ENCODE data around the gene GALNTL6.

Gene GALNTL6

GRCh38 chr4:172938072-172938829 lies 1125.0 kb downstream of the GALNTL6 start:
- no peak for DNase-seq (ENCODE audit: low read depth)
- no peak for TF ChIP-seq CTCF (conservative IDR thresholded peaks at IDR 0.05; ENCODE audit: low read depth, low read length)
- H3K4me3 ChIP-seq (ENCODE audit: low read length), result no peak overlapping the region

- H3K4me3 ChIP-seq (ENCODE audit: low read length), result no peak overlapping the region
- DNase-seq (ENCODE audit: low read depth), result no peak
- TF ChIP-seq CTCF (conservative IDR thresholded peaks at IDR 0.05; ENCODE audit: low read depth, low read length), result no peak
Measured at GRCh38 chr4:172938870-172939269, 1125.7 kb downstream of the GALNTL6 start.

DNA sequence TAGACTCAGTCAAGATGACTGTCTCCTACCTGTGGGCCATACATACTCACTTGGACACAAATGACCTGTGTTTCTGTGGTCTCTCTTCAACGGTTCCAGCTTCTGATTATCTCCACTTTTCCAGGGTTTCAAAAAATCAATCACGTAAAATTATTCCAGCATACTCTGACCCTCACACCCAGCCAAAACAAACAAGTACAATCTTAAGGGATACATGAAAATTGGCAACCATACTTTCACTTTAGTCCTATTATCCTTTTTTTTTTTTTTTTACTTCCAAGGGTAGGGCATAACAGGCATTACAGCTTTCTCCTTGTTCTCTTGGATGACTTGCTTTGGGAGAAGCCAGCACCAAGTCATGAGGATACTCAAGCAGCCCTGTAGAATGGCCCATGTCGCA lies 1129.6 kb downstream of the GALNTL6 start:
- DNase-seq (ENCODE audit: low read depth), result no peak
- TF ChIP-seq CTCF (conservative IDR thresholded peaks at IDR 0.05; ENCODE audit: low read depth, low read length), result no peak
- H3K4me3 ChIP-seq (ENCODE audit: low read length), result no peak overlapping the region

DNA sequence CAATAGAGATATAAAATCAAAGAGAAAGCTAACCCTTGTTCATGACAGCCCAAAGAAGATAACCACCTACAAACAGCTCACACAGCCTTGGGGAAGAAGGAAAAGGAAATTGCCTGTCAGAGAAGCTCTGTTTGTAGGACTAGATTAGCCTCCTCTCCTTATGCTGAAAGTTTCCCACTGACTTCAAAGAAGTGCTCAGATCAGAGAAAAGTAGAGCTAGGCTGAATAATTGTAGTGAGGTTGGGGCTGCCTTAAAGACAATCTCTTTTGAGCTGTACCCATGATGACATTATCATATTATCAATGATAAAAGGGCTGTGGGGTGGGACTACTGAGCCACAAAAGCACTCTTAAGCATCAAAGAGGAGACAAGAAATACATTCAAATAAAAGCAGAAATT lies 1132.4 kb downstream of the GALNTL6 start:
- DNase-seq (ENCODE audit: low read depth), result no peak
- no peak overlapping the region for H3K4me3 ChIP-seq (ENCODE audit: low read length)
- no peak for TF ChIP-seq CTCF (conservative IDR thresholded peaks at IDR 0.05; ENCODE audit: low read depth, low read length)

GRCh38 chr4:172946503-172946902 lies 1133.3 kb downstream of the GALNTL6 start:
- no peak for DNase-seq (ENCODE audit: low read depth)
- TF ChIP-seq CTCF (conservative IDR thresholded peaks at IDR 0.05; ENCODE audit: low read depth, low read length), result no peak
- no peak overlapping the region for H3K4me3 ChIP-seq (ENCODE audit: low read length)

DNA sequence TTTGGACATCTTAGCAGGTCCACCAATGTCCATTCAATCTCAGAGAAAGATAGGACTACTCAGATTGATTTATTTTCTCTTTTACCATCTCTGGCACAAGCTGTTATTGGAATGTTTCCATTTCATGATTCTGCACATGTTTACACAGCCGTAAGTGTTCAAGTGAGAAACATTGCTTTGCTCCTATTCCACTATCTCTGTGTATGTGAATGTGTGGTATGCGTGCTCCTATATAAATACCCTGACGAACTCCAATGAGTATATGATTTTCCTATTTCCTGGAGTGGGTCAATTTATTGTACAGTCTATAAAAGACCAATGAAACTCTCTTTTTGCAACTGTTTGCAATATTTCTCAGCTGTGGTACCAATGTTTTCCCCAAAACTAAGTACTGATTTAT lies 1134.4 kb downstream of the GALNTL6 start:
- TF ChIP-seq CTCF (conservative IDR thresholded peaks at IDR 0.05; ENCODE audit: low read depth, low read length), result no peak
- no peak for DNase-seq (ENCODE audit: low read depth)
- no peak overlapping the region for H3K4me3 ChIP-seq (ENCODE audit: low read length)

- no peak overlapping the region for H3K4me3 ChIP-seq (ENCODE audit: low read length)
- no peak for DNase-seq (ENCODE audit: low read depth)
- no peak for TF ChIP-seq CTCF (conservative IDR thresholded peaks at IDR 0.05; ENCODE audit: low read depth, low read length)
Measured at GRCh38 chr4:172950990-172951389, 1137.8 kb downstream of the GALNTL6 start.
